GM06990 (cell line): ENCODE data around the gene SPINK4.

Source experiments
- DNase-seq: peaks from one replicate; pipeline ENCODE4 v3.0.0-alpha.2; 2011; ENCODE audit not compliant: insufficient read length; ENCODE audit errors: extremely low read depth
- H3K27me3 ChIP-seq: replicated peaks from 2 replicates; pipeline ENCODE4 v1.6.0; 2011; ENCODE audit warnings: low read length; ENCODE audit not compliant: control insufficient read depth, insufficient read depth
- H3K36me3 ChIP-seq: 2 replicates; pipeline ENCODE4 v1.5.1; 2011; ENCODE audit warnings: low read length; ENCODE audit not compliant: control insufficient read depth, insufficient read depth
- H3K4me3 ChIP-seq: replicated peaks from 2 replicates; pipeline ENCODE4 v1.5.1; 2011; ENCODE audit warnings: low read depth, mild to moderate bottlenecking, control low read depth, low read length
- TF ChIP-seq, protein P1 (sequence below): IDR thresholded peaks from 2 replicates; pipeline ENCODE4 v1.5.1; 2011; ENCODE audit warnings: low read length, control low read depth, mild to moderate bottlenecking, inconsistent platforms; ENCODE audit not compliant: insufficient read depth, poor library complexity, severe bottlenecking

SPINK4 gene

GRCh38 chr9:33198165-33198564 lies 41.8 kb upstream of the SPINK4 start:
- TF ChIP-seq, protein P1, sequence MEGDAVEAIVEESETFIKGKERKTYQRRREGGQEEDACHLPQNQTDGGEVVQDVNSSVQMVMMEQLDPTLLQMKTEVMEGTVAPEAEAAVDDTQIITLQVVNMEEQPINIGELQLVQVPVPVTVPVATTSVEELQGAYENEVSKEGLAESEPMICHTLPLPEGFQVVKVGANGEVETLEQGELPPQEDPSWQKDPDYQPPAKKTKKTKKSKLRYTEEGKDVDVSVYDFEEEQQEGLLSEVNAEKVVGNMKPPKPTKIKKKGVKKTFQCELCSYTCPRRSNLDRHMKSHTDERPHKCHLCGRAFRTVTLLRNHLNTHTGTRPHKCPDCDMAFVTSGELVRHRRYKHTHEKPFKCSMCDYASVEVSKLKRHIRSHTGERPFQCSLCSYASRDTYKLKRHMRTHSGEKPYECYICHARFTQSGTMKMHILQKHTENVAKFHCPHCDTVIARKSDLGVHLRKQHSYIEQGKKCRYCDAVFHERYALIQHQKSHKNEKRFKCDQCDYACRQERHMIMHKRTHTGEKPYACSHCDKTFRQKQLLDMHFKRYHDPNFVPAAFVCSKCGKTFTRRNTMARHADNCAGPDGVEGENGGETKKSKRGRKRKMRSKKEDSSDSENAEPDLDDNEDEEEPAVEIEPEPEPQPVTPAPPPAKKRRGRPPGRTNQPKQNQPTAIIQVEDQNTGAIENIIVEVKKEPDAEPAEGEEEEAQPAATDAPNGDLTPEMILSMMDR: no peak
- Histone ChIP-seq H3K36me3 (no peaks in the 10 kb centered on the region), H3K4me3 (no peak overlapping the region), H3K27me3 (no peaks in the 10 kb centered on the region)
- DNase-seq: no peak

- TF ChIP-seq, protein P1: no peak
- Histone ChIP-seq H3K27me3 (no peaks in the 10 kb centered on the region), H3K36me3 (no peaks in the 10 kb centered on the region), H3K4me3 (no peak overlapping the region)
- no peak for DNase-seq
Measured at GRCh38 chr9:33202018-33202417, 37.9 kb upstream of the SPINK4 start.

DNA sequence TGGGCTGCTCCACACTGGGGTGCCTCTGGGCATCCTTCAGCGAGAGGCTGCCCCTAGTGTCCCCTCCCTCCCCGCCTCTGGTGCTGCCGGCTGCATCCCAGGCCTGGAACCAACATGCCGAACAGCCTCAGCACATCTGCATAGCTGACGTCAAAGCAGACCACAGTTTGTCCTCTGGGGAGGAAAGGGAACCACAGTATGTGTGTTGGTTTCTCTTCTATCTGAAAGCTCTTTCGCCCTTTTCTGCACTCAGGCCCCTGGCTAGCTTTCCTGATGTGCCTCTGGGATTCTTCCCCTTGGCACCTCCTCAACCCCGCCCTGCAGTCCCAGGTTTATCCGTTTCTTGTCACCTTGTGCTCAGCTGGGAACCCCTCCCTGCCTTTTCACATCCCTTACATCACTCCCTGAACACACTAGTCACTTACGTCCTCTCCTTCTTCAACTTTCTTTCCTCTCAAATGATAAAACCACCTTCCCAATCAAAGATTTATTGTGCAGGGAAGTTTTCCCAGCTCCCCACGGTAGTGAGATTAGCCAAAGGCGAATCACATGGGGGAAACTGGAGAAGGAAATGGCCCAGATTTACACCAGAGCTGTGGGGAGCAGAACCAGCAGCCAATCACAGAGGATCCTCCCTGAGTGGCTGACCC lies 37.3 kb upstream of the SPINK4 start:
- peak; percentile 70 for DNase-seq
- Histone ChIP-seq H3K4me3 (no peak overlapping the region), H3K36me3 (no peaks in the 10 kb centered on the region), H3K27me3 (no peaks in the 10 kb centered on the region)
- TF ChIP-seq, protein P1: no peak

DNA sequence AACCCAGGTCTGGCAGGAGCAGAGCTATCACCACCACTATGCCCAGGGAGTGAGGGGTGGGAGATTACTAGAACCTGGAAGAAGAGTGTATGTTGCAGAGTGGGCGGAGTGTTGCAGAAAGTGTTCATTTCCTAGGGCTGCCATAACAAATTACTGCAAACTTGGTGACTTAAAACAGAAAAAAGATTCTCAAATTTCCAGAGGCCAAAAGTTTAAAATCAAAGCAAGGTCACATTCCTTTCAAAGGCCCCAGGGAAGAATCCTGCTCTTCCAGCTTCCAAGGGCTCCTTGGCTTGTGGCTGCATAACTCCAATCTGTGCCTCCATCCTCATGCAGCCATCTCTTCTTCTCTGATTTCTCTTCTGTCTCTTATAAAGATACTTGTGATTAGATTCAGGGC lies 30.6 kb upstream of the SPINK4 start:
- TF ChIP-seq, protein P1: no peak
- no peak overlapping the region for H3K4me3 ChIP-seq
- H3K36me3 ChIP-seq: no peaks in the 10 kb centered on the region
- no peaks in the 10 kb centered on the region for H3K27me3 ChIP-seq
- no peak for DNase-seq

DNA sequence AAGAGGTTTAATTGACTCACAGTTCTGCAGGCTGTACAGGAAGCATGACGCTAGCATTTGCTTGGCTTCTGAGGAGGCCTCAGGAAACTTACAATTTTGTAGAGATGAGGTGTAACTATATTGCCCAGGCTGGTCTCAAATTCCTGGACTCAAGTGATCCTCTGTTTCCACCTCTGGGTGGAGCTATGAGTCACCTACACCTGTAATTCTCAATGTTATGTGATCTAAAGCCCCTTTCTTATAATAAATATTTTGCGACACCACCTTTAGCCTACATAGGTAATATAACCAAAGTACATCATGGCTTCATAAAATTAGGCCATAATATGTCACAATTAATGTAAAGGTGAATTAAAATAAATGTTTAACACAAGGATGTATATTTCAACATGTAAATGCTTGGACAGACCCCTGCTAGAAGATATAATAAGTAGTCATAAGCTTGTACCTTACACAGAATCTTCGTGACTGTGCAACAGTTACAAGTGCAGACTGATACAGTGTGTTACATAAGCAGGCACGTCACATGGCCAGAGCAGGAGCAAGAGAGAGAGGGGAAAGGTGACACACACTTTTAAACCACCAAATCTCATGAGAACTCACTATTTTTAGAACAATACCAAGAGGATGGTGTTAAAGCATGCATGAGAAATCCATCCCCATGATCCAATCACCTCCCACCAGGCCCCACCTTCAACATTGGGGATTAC lies 29.8 kb upstream of the SPINK4 start:
- TF ChIP-seq, protein P1: no peak
- no peaks in the 10 kb centered on the region for H3K36me3 ChIP-seq
- no peak for DNase-seq
- no peak overlapping the region for H3K4me3 ChIP-seq
- no peaks in the 10 kb centered on the region for H3K27me3 ChIP-seq
